RWPE2 (cell line): ENCODE measurements around the gene DLG1.
"Not testable (repeated sequence)": the region's sequence is repeated elsewhere in the genome, so short reads cannot be mapped to it uniquely, and the experiment has no call there.

ENCODE experiments used
- ATAC-seq: fragments of 200-7000 bp; cut with Tn5 transposase; 3 replicates; pipeline ENCODE4 v1.9.1; 2021; ENCODE audit warnings: low read depth
- DNase-seq: peaks from one replicate; pipeline ENCODE4 v3.0.0-alpha.2; 2020; ENCODE audit warnings: low spot score
- H3K27ac ChIP-seq: fragments of 450-650 bp; 2 replicates; pipeline ENCODE4 v1.5.1; 2017; ENCODE audit warnings: mild to moderate bottlenecking; ENCODE audit not compliant: poor library complexity, severe bottlenecking
- H3K27me3 ChIP-seq: fragments of 250-450 bp; sonication (Bioruptor Pico); 2 replicates; pipeline ENCODE4 v1.5.1; 2021; ENCODE audit warnings: mild to moderate bottlenecking, moderate library complexity; ENCODE audit not compliant: insufficient read depth, poor library complexity, severe bottlenecking
- H3K36me3 ChIP-seq: fragments of 250-450 bp; sonication (Bioruptor Pico); 2 replicates; pipeline ENCODE4 v1.5.1; 2020; ENCODE audit warnings: low read depth, mild to moderate bottlenecking, moderate library complexity
- H3K4me1 ChIP-seq: fragments of 250-450 bp; sonication (Bioruptor Pico); 2 replicates; pipeline ENCODE4 v1.5.1; 2021; ENCODE audit warnings: mild to moderate bottlenecking, moderate library complexity; ENCODE audit not compliant: insufficient read depth, poor library complexity, severe bottlenecking
- H3K4me3 ChIP-seq: fragments of 250-450 bp; sonication (Bioruptor Pico); 2 replicates; pipeline ENCODE4 v1.5.1; 2021; ENCODE audit warnings: mild to moderate bottlenecking, moderate library complexity; ENCODE audit not compliant: severe bottlenecking
- H3K9me3 ChIP-seq: fragments of 250-450 bp; sonication (Bioruptor Pico); 2 replicates; pipeline ENCODE4 v1.5.1; 2021; ENCODE audit warnings: mild to moderate bottlenecking, moderate library complexity; ENCODE audit not compliant: severe bottlenecking
- TF ChIP-seq, protein P1 (sequence below): fragments of 450-650 bp; IDR thresholded peaks from one replicate; pipeline ENCODE4 v1.5.1; 2017; ENCODE audit warnings: mild to moderate bottlenecking, moderate library complexity; ENCODE audit not compliant: poor library complexity, severe bottlenecking

Gene DLG1

DNA sequence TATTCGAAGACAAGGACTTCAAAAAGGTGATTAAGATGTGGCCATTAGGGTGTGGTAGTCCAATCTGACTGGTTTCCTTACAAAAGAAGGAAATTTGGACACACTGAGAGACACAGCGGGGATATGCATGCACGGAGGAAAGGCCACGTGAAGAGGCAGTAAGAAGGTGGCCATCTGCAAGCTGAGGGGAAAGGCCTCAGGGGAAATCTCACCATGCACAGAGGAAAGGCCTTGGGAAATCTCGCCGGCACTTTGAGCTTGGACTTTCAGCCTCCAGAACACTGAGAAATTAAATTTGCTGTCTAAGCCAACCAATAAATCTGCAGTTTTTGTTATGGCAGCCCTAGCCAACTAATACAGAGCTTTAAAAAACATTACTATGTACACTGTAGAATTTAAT, 78.8 kb downstream of the DLG1 start:
- ATAC-seq (no peak), DNase-seq (no peak)
- Histone ChIP-seq H3K9me3 (no peaks in the 10 kb centered on the region), H3K4me1 (peaks cover 46% of the 10 kb centered on the region), H3K27ac (no peak overlapping the region), H3K36me3 (peaks cover 12% of the 10 kb centered on the region), H3K27me3 (no peaks in the 10 kb centered on the region), H3K4me3 (no peak overlapping the region)
- TF ChIP-seq, protein P1, sequence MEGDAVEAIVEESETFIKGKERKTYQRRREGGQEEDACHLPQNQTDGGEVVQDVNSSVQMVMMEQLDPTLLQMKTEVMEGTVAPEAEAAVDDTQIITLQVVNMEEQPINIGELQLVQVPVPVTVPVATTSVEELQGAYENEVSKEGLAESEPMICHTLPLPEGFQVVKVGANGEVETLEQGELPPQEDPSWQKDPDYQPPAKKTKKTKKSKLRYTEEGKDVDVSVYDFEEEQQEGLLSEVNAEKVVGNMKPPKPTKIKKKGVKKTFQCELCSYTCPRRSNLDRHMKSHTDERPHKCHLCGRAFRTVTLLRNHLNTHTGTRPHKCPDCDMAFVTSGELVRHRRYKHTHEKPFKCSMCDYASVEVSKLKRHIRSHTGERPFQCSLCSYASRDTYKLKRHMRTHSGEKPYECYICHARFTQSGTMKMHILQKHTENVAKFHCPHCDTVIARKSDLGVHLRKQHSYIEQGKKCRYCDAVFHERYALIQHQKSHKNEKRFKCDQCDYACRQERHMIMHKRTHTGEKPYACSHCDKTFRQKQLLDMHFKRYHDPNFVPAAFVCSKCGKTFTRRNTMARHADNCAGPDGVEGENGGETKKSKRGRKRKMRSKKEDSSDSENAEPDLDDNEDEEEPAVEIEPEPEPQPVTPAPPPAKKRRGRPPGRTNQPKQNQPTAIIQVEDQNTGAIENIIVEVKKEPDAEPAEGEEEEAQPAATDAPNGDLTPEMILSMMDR, result no peak

DNA sequence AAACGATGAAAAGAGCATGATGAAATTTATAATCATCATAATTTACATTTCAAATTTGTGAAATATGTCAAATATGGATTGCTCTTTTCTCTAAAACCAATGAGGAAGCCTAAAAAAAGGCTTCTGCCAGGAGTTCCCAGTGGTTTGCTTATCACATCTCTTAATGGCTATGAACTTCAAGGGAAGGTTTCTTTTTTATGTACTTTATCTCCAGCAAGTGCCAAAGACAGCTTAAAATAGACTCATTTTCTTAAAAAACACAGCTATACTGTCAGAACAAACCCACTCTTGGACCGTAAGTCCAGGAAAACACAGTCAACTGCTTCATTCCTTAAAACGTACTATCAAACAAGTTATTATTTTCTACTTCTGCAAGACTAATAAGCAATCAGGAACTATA, 80.2 kb downstream of the DLG1 start:
- peaks cover 16% of the 10 kb centered on the region for H3K36me3 ChIP-seq
- peaks cover 43% of the 10 kb centered on the region for H3K4me1 ChIP-seq
- H3K27ac ChIP-seq, result no peak overlapping the region
- H3K9me3 ChIP-seq, result no peaks in the 10 kb centered on the region
- no peak for DNase-seq
- TF ChIP-seq, protein P1, result no peak
- H3K27me3 ChIP-seq, result no peaks in the 10 kb centered on the region
- no peak for ATAC-seq
- H3K4me3 ChIP-seq, result no peak overlapping the region

DNA sequence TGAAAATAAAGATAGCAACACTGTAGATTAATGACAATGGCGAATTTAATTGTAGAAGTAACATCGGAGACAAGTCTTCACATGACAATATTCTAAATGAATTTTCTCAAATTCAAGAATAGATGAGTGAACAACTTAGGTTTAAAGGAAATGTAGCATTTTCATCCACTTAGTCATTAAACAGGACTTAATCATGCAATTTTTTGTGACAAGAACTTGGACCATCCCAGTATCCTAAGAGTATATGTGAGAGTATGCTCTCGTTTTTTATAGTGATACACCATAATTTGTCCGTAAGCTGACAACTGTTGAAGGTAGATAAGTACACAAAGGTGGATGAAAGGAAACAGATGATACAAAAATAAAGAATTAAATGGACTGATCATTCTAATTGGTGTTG, 81.5 kb downstream of the DLG1 start:
- no peak overlapping the region for H3K4me3 ChIP-seq
- TF ChIP-seq, protein P1, result no peak

DNA sequence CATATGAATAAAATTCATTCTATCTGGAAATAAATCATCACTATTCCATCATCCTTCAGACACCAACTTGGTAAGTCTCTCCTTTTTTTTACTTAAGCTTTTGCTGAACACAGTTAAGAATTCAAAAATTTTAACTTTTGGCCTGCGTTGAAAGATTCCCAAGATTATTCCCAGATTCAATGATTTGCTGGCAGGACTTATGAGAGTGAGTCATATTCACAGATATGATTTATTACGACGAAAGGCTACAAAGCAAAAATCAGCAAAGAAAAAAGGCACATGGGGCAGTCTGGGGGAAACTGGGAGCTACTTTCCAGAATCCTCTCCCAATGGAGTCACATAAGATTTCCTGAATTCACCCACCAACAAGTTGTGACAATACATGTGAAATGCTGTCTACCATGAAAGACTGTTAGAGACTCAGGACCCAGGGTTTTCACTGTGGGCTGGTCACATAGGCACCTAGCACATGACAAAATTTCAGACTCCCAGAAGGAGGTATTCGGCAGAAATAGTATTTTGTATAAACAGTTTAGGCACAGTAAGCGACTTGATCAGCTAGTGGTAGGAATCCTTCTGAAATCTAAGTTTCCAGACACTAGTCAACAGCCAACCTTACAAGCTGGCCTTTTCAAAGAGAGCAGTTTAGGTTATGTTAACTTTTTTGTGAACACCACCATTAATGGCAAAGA, 82.1 kb downstream of the DLG1 start:
- Histone ChIP-seq H3K36me3 (peaks cover 13% of the 10 kb centered on the region), H3K4me1 (peaks cover 34% of the 10 kb centered on the region), H3K27me3 (no peaks in the 10 kb centered on the region), H3K27ac (peak overlapping the region; percentile 71), H3K9me3 (no peaks in the 10 kb centered on the region), H3K4me3 (no peak overlapping the region)
- DNase-seq (no peak), ATAC-seq (peak; percentile 68)
- TF ChIP-seq, protein P1, result no peak

More for the DNA sequence above, 81.5 kb downstream of the DLG1 start:
- Histone ChIP-seq H3K27me3 (no peaks in the 10 kb centered on the region), H3K9me3 (no peaks in the 10 kb centered on the region), H3K4me1 (peaks cover 40% of the 10 kb centered on the region), H3K36me3 (peaks cover 16% of the 10 kb centered on the region), H3K27ac (peak overlapping the region; percentile 71)
- peak; percentile 53; the same call in 2 of the 3 replicates for ATAC-seq
- DNase-seq, result no peak

GRCh38 chr3:197212290-197212689, 86.1 kb downstream of the DLG1 start:
- DNase-seq (no peak), ATAC-seq (no peak)
- Histone ChIP-seq H3K9me3 (no peaks in the 10 kb centered on the region), H3K4me3 (no peak overlapping the region), H3K4me1 (peaks cover 26% of the 10 kb centered on the region), H3K36me3 (peaks cover 9% of the 10 kb centered on the region; the same call in 1 of the 2 replicates), H3K27me3 (no peaks in the 10 kb centered on the region), H3K27ac (no peak overlapping the region)
- TF ChIP-seq, protein P1, result no peak

DNA sequence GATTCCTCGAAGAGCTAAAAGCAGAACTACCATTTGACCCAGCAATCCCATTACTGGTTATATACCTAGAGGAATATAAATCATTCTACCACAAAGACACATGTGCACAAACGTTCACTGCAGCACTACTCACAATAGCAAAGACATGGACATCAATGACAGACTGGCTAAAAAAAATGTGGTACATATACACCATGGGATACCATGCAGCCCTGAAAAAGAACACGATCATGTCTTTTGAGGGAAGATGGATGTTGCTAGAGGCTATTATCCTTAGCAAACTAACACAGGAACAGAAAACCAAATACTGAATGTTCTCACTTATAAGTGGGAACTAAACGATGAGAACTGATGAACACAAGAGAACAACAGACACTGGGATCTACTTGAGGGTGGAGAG, 86.7 kb downstream of the DLG1 start:
- H3K36me3 ChIP-seq, result peaks cover 11% of the 10 kb centered on the region; the same call in 1 of the 2 replicates
- H3K4me1 ChIP-seq, result peaks cover 20% of the 10 kb centered on the region
- not testable (repeated sequence) for H3K9me3 ChIP-seq, DNase-seq, H3K27ac ChIP-seq, H3K27me3 ChIP-seq, ATAC-seq, H3K4me3 ChIP-seq
